OCI-LY1 (cell line): ENCODE data around the gene PRTN3.

Experiments
- CTCF ChIP-seq: fragments of 200-600 bp; sonication (generic), shearing (Covaris generic); IDR thresholded peaks from 2 replicates; pipeline ENCODE4 v1.5.1; 2017; ENCODE audit warnings: mild to moderate bottlenecking, antibody characterized with exemption, low read length, moderate library complexity, mixed read lengths
- EZH2 ChIP-seq: fragments of 200-600 bp; sonication (generic), shearing (Covaris generic); IDR thresholded peaks from 2 replicates; pipeline ENCODE4 v1.8.0; 2017; ENCODE audit warnings: borderline replicate concordance, mixed run types, mild to moderate bottlenecking, antibody characterized with exemption, low read length, moderate library complexity, mixed read lengths

GRCh38 chr19:802498-803098, 38.2 kb upstream of the PRTN3 start:
- TF ChIP-seq CTCF (no peak), EZH2 (no peak)
